Tibial nerve (tissue), 3 donors: ENCODE measurements around the gene PSENEN.

Source experiments
- CTCF ChIP-seq, 5 experiments: fragments of 200-600 bp in 3 of 5; fragments of 450-650 bp in 2 of 5; sonication (generic) in 3 of 5; IDR thresholded peaks; one replicate each; pipeline ENCODE4 v1.5.1; 2016 to 2019; ENCODE audit warnings: antibody characterized with exemption in 5 of 5, mild to moderate bottlenecking in 3 of 5, moderate library complexity in 2 of 5
- POLR2A ChIP-seq, 2 donors: fragments of 450-650 bp; IDR thresholded peaks; one replicate each; pipeline ENCODE4 v1.6.1; 2017; ENCODE audit warnings: antibody characterized with exemption in 2 of 2, mild to moderate bottlenecking in 2 of 2, moderate library complexity in 2 of 2

- TF ChIP-seq CTCF (IDR thresholded peaks at IDR 0.05) (no peak), POLR2A (IDR thresholded peaks at IDR 0.05) (no peak)
Observed at GRCh38 chr19:35780717-35781116, 35.3 kb downstream of the PSENEN start.
